ENCODE results near the gene BRD2.

BRD2 gene

DNA sequence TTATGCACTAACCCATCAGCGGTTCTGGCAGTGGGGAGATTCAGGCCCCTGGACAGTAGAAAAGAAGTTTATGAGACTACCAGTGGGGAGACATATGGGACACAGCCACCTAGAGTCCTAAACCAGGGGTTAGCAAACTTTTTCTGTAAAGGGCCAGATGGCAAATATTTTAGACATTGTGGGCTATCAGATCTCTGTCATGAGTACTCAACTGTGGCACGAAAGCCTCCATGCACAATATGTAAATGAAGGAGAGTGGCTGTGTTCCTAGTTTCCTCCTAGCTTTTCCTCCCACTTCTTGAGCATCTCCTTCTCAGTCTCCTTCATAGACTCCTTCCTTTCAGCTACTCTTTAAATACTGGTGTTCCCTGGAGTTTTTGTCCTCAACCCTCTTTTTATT, 12.2 kb upstream of the BRD2 start:
- Histone ChIP-seq H3K4me3 (ENCODE audit: low read length) (no peak overlapping the region), H3K79me2 (ENCODE audit: low read length) (no peaks in the 10 kb centered on the region; the same call in 1 of the 2 replicates), H2AFZ (ENCODE audit: low read length) (no peak overlapping the region), H3K36me3 (replicated peaks; ENCODE audit: insufficient read depth, low read length) (no peaks in the 10 kb centered on the region), H3K9me3 (replicated peaks; ENCODE audit: insufficient read depth, low read length) (no peaks in the 10 kb centered on the region), H4K20me1 (ENCODE audit: insufficient read depth, low read length) (no peaks in the 10 kb centered on the region), H3K4me1 (ENCODE audit: low read length) (peaks cover 29% of the 10 kb centered on the region), H3K9ac (ENCODE audit: low read length) (no peak overlapping the region), H3K4me2 (ENCODE audit: low read depth, low read length) (no peak overlapping the region), H3K27ac (ENCODE audit: low read length) (no peak overlapping the region), H3K9me2 (replicated peaks; ENCODE audit: insufficient read depth, low read length) (no peaks in the 10 kb centered on the region), H3F3A (ENCODE audit: insufficient read depth, low read length) (no peaks in the 10 kb centered on the region), H3K27me3 (replicated peaks; ENCODE audit: insufficient read depth, low read length) (no peaks in the 10 kb centered on the region)
- no peak for DNase-seq
- TF ChIP-seq, protein P1, sequence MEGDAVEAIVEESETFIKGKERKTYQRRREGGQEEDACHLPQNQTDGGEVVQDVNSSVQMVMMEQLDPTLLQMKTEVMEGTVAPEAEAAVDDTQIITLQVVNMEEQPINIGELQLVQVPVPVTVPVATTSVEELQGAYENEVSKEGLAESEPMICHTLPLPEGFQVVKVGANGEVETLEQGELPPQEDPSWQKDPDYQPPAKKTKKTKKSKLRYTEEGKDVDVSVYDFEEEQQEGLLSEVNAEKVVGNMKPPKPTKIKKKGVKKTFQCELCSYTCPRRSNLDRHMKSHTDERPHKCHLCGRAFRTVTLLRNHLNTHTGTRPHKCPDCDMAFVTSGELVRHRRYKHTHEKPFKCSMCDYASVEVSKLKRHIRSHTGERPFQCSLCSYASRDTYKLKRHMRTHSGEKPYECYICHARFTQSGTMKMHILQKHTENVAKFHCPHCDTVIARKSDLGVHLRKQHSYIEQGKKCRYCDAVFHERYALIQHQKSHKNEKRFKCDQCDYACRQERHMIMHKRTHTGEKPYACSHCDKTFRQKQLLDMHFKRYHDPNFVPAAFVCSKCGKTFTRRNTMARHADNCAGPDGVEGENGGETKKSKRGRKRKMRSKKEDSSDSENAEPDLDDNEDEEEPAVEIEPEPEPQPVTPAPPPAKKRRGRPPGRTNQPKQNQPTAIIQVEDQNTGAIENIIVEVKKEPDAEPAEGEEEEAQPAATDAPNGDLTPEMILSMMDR (IDR thresholded peaks at IDR 0.05; ENCODE audit: low read length) = no peak
- TF ChIP-seq EZH2 (optimal IDR thresholded peaks at IDR 0.05; ENCODE audit: low read depth, low read length) = no peak
- no peak for TF ChIP-seq EZH2phosphoT487 (IDR thresholded peaks at IDR 0.05; ENCODE audit: low read length)

DNA sequence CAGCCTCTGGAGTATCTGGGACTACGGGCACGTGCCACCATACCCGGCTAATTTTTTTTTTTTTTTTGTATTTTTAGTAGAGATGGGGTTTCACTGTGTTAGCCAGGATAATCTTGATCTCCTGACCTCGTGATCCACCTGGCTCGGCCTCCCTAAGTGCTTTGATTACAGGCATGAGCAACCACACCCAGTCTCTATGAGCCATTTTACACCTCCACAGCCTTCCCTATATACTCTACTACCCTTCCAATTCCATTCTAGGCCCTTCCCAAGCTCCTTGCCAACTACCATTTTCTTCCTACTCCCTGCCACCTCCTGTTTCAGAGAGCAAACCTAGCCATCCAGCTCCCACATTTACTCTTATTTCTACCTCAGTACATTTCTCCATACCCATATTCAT, 7.8 kb upstream of the BRD2 start:
- Histone ChIP-seq H3K79me2 (ENCODE audit: low read length) (no peaks in the 10 kb centered on the region), H4K20me1 (ENCODE audit: insufficient read depth, low read length) (no peaks in the 10 kb centered on the region), H3K4me2 (ENCODE audit: low read depth, low read length) (no peak overlapping the region), H3K9me2 (replicated peaks; ENCODE audit: insufficient read depth, low read length) (no peaks in the 10 kb centered on the region), H2AFZ (ENCODE audit: low read length) (no peak overlapping the region), H3F3A (ENCODE audit: insufficient read depth, low read length) (no peaks in the 10 kb centered on the region), H3K4me3 (ENCODE audit: low read length) (no peak overlapping the region), H3K36me3 (replicated peaks; ENCODE audit: insufficient read depth, low read length) (no peaks in the 10 kb centered on the region), H3K27me3 (replicated peaks; ENCODE audit: insufficient read depth, low read length) (no peaks in the 10 kb centered on the region), H3K9ac (ENCODE audit: low read length) (no peak overlapping the region), H3K4me1 (ENCODE audit: low read length) (no peaks in the 10 kb centered on the region; the same call in 1 of the 2 replicates), H3K9me3 (replicated peaks; ENCODE audit: insufficient read depth, low read length) (no peaks in the 10 kb centered on the region), H3K27ac (ENCODE audit: low read length) (no peak overlapping the region)
- DNase-seq = no peak
- TF ChIP-seq EZH2phosphoT487 (IDR thresholded peaks at IDR 0.05; ENCODE audit: low read length) (no peak), EZH2 (optimal IDR thresholded peaks at IDR 0.05; ENCODE audit: low read depth, low read length) (no peak)
- TF ChIP-seq, protein P1 (IDR thresholded peaks at IDR 0.05; ENCODE audit: low read length) = no peak

DNA sequence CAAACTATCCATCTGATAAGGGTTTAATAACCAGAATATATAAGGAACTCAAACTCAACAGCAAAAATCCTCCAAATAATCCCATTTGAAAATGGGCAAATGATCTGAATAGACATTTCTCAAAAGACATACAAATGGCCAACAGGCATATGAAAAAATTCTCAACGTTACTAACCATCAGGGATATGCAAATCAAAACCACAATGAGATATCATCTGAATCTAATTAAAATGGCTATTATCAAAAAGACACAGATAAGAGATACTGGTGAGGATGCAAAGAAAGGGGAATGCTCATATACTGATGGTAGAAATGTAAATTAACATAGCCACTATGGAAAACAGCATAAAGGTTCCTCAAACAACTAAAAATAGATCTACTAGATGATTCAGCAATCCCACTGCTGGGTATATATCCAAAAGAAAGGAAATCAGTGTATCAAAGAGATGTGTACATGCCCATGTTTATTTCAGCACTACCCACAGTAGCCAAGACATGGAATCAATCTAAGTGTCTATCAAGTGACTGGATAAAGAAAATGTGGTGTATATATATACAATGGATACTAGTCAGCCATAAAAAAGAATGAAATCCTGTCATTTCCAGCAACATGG, 6.1 kb upstream of the BRD2 start:
- no peak for TF ChIP-seq EZH2 (optimal IDR thresholded peaks at IDR 0.05; ENCODE audit: low read depth, low read length)
- TF ChIP-seq, protein P1 (IDR thresholded peaks at IDR 0.05; ENCODE audit: low read length) = no peak
- no peak for TF ChIP-seq EZH2phosphoT487 (IDR thresholded peaks at IDR 0.05; ENCODE audit: low read length)
- no peaks in the 10 kb centered on the region for H4K20me1 ChIP-seq (ENCODE audit: insufficient read depth, low read length)
- H3K36me3 ChIP-seq (replicated peaks; ENCODE audit: insufficient read depth, low read length) = no peaks in the 10 kb centered on the region
- H3K27ac ChIP-seq (ENCODE audit: low read length) = no peak overlapping the region
- no peak overlapping the region for H2AFZ ChIP-seq (ENCODE audit: low read length)
- H3K79me2 ChIP-seq (ENCODE audit: low read length) = peaks cover 6% of the 10 kb centered on the region; the same call in 1 of the 2 replicates
- H3K9me2 ChIP-seq (replicated peaks; ENCODE audit: insufficient read depth, low read length) = no peaks in the 10 kb centered on the region
- H3K4me2 ChIP-seq (ENCODE audit: low read depth, low read length) = no peak overlapping the region
- H3K9ac ChIP-seq (ENCODE audit: low read length) = no peak overlapping the region
- no peaks in the 10 kb centered on the region for H3K27me3 ChIP-seq (replicated peaks; ENCODE audit: insufficient read depth, low read length)
- no peaks in the 10 kb centered on the region for H3K9me3 ChIP-seq (replicated peaks; ENCODE audit: insufficient read depth, low read length)
- peaks cover 10% of the 10 kb centered on the region for H3K4me1 ChIP-seq (ENCODE audit: low read length)
- peaks cover 5% of the 10 kb centered on the region for H3F3A ChIP-seq (ENCODE audit: insufficient read depth, low read length)
- H3K4me3 ChIP-seq (ENCODE audit: low read length) = no peak overlapping the region
- DNase-seq = no peak
